WI38 (cell line): Measurements from ENCODE around the gene CDK14.

Source experiments
- H3K4me3 ChIP-seq: 2 replicates; pipeline ENCODE4 v1.5.1; 2011; ENCODE audit warnings: low read depth, mild to moderate bottlenecking, control low read depth, low read length
- TF ChIP-seq, protein P1 (sequence below): IDR thresholded peaks from 2 replicates; pipeline ENCODE4 v1.5.1; 2012; ENCODE audit warnings: low read depth, mild to moderate bottlenecking, control low read depth, low read length

Gene CDK14

DNA sequence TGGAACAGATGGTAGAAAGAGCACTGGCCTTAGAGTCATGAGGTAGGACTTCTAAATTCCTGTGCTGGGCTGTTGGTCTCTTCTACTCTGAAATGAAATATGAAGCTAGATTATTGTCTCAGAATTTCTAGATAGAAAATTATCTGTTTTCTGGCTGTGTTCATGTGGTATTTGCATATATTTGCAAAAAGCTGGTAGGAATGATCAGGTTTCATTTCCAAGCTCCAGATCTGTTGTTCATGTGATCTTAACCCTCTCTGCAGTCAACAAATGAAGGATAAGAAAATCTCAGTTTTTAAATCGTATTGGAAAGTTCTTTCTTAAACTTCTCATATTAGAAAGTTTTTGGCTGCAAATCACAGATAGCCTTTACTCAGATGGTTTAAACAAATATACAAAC is 248.3 kb downstream of the CDK14 start:
- TF ChIP-seq, protein P1, sequence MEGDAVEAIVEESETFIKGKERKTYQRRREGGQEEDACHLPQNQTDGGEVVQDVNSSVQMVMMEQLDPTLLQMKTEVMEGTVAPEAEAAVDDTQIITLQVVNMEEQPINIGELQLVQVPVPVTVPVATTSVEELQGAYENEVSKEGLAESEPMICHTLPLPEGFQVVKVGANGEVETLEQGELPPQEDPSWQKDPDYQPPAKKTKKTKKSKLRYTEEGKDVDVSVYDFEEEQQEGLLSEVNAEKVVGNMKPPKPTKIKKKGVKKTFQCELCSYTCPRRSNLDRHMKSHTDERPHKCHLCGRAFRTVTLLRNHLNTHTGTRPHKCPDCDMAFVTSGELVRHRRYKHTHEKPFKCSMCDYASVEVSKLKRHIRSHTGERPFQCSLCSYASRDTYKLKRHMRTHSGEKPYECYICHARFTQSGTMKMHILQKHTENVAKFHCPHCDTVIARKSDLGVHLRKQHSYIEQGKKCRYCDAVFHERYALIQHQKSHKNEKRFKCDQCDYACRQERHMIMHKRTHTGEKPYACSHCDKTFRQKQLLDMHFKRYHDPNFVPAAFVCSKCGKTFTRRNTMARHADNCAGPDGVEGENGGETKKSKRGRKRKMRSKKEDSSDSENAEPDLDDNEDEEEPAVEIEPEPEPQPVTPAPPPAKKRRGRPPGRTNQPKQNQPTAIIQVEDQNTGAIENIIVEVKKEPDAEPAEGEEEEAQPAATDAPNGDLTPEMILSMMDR: no peak
- H3K4me3 ChIP-seq: no peak overlapping the region

DNA sequence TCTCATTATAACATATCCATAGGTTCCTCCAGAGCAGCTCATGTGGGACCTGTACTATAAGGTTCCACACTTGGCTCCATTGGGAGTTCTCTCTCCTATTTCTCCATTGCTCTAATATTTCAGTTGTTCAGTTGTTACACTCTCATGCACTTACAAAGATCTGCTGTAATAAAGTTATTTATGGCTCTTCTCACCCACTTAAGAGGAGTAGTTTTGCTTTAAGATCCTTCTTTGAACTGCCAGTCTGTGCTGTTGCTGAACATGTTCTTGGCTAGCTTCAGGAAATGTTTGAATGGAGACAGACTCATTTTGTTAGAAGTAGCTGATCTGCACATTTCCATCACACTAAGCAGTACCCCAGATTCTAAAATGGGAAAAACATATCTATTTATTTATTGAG is 250.1 kb downstream of the CDK14 start:
- H3K4me3 ChIP-seq: no peak overlapping the region
- TF ChIP-seq, protein P1: no peak

DNA sequence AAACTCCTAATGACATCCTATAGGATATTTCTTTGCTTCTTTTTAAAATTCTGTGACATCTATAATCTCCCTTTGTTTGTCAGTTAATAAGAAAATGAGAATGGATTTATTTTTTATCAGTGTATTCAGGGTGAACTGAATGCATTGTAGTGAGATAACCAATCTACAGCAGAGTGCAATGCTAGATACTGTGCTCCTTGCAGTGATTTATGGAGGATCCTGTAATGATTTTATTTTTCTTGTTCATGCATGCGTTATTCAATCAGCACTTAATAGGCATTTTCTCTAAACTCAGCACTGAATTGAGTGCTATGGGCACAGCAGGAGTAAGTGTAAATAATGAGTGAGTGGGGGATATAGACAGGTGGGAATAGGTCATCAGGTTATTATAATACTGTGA is 253.9 kb downstream of the CDK14 start:
- H3K4me3 ChIP-seq: no peak overlapping the region
- TF ChIP-seq, protein P1: no peak

DNA sequence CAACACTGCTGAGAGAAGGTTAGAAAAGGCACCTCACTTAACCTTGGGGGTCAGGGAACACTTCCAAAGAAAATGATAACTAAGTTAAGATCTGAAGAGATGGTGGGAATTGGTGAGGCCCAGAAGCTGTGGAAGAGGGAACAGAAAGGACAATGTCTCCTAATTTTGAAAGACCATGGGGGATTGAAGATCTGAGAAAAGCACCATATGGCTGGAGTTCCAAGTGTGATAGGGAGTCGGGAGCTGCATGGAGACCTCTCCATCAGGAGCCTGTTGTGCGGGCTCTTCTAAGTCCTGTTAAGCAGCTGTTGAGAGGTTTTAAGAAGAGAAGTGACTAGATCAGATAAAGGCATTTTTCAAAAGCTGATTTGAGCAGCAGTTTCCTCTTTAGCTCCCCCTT is 254.3 kb downstream of the CDK14 start:
- TF ChIP-seq, protein P1: no peak
- H3K4me3 ChIP-seq: no peak overlapping the region

DNA sequence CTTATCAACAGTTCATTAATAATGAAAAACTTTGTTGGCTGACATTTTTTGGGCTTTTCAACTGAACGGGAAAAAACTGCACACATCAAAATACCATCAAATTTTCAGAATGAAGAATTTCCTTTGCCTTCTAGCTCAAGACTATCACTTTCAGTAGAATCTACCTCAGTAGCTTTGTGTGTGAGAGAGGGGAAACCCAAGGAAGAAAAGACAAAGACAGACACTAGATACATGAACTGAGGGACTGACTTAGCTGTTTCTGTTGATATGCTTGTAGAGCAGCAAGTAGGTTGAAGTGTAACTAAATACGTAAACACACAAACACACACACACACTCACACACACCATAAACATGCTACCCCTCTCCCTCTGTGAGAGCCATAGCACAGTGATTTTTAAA is 257.1 kb downstream of the CDK14 start:
- H3K4me3 ChIP-seq: no peak overlapping the region
- TF ChIP-seq, protein P1: no peak

DNA sequence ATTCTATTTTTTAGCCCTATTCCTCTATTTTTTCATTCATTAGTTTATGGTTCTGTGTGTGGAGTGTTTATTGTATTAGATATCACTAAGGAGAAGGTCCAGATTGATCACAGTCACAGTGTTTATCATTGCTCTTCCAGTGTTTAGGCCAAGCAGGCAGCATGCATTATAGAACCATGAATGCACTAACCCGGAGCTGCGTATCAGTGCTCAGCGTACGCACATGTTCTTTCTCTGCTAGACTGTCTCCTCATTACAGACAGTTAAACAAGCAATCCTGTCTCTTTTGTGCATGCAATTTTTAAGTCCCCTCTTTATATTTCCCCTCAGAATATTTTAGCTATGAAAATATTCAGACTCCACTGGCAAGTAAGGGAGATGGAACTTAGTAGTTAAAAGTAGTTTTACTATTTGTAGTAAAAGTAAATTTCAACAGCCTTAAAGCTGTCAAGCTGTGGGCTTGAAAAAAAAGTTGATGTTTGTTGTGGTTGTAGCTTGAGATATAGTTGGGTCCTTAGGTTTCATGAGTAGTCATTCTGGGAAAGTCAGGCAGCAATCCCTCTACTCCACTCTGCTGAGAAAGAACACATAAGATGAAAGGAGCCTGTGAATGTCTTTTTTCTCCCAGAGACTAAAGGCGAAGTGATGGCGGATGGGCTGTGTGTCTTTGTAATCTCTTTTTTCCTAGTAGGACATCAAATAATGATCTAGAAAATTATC is 260.4 kb downstream of the CDK14 start:
- TF ChIP-seq, protein P1: no peak
- H3K4me3 ChIP-seq: no peak overlapping the region

DNA sequence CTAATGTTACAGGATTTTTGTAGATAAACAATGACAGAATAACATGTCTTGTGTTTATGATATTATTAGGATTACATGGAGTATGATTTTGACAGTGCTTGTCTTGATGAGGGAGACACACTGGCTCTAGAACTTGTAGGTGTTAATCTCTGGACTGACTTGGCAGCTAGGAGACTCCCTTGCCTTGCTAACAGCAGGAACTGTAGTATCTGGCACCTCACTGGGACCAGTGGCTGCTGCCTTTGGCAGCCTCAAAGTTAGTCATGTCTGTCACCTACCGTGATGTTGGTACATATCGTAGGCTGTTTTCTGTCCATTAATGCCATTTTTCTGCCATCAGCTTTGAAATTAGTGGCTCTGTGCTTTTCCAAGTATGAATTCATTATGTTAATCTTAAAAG is 261.5 kb downstream of the CDK14 start:
- TF ChIP-seq, protein P1: no peak
- H3K4me3 ChIP-seq: no peak overlapping the region
